ENCODE measurements around the gene LY6G6C. TPM values are rescaled to one million over a fixed set of nuclear protein-coding genes. Genes with fewer than 3 reads are reported as not detected.

The LY6G6C gene
- total RNA-seq, 1 donor from 2014 or later = not detected

DNA sequence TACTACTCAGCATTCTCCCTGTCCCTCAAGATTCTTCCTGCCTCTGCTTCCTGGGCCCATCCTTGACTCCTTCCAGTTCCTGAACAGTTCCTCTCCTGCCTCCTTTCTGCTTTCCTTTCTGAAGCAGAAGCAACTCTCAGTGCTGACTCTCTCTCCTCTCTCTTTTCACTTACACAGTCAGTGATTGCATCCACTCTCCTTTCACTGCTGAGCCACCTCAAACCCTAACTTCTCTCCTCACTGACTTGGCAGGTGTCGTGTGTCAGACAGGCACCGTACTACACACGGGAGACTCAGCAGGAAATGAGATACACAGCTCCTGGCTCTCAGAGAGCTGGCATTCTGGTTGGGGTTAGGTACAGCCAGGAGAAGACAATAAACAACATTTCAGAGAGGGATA is 24.0 kb downstream of the LY6G6C start:
- no peak for DNase-seq (ENCODE audit: low spot score in 2 of 2)
- H3K4me1 ChIP-seq = peaks cover 13 to 14% of the 10 kb centered on the region in 2 donors
- no peak overlapping the region for H3K27ac ChIP-seq
- H3K36me3 ChIP-seq = peaks cover 44 to 63% of the 10 kb centered on the region in 2 donors
- intact Hi-C loops (cut with DNase I) = no loop called here
- H3K27me3 ChIP-seq = no peaks in the 10 kb centered on the region
- H3K9me3 ChIP-seq = no peaks in the 10 kb centered on the region
- H3K4me3 ChIP-seq = no peak overlapping the region
- TF ChIP-seq CTCF (IDR thresholded peaks at IDR 0.05) = no peak

GRCh38 chr6:31693535-31693934 is 28.0 kb downstream of the LY6G6C start:
- DNase-seq (ENCODE audit: low spot score in 2 of 2) = no peak
- H3K9me3 ChIP-seq = no peaks in the 10 kb centered on the region
- H3K4me3 ChIP-seq = no peak overlapping the region
- H3K27me3 ChIP-seq = no peaks in the 10 kb centered on the region
- H3K36me3 ChIP-seq = peaks cover 71 to 84% of the 10 kb centered on the region in 2 donors
- intact Hi-C loops (cut with DNase I) = no loop called here
- no peak for TF ChIP-seq CTCF (IDR thresholded peaks at IDR 0.05)
- H3K4me1 ChIP-seq = no peaks in the 10 kb centered on the region
- no peak overlapping the region for H3K27ac ChIP-seq

GRCh38 chr6:31692886-31693285 is 28.7 kb downstream of the LY6G6C start:
- no peak for DNase-seq (ENCODE audit: low spot score in 2 of 2)
- no peaks in the 10 kb centered on the region for H3K27me3 ChIP-seq
- H3K4me1 ChIP-seq = no peaks in the 10 kb centered on the region
- intact Hi-C loops (cut with DNase I) = no loop called here
- H3K36me3 ChIP-seq = peaks cover 77 to 88% of the 10 kb centered on the region in 2 donors
- H3K4me3 ChIP-seq = no peak overlapping the region
- H3K27ac ChIP-seq = no peak overlapping the region
- no peak for TF ChIP-seq CTCF (IDR thresholded peaks at IDR 0.05)
- no peaks in the 10 kb centered on the region for H3K9me3 ChIP-seq

DNA sequence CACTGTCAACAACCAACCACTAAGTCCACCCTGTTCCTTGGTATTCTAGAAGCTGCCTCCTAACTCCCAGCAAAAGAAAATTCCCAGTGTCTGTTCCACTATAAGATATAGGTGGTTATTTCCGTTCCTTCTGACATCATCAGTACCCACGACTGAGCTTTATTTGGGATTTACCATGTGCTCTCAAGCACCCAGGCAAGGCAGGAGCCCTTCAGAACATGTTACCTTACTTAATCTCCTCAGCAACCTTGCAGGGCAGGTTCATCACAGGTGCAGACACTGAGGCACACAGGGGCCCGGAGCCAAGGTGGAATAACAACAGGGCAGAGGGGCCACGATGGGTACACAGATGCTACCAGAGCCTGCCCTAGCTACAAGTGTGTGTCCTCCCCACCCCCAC is 29.2 kb downstream of the LY6G6C start:
- Histone ChIP-seq H3K9me3 (no peaks in the 10 kb centered on the region), H3K27me3 (no peaks in the 10 kb centered on the region), H3K4me3 (no peak overlapping the region), H3K36me3 (peaks cover 82 to 94% of the 10 kb centered on the region in 2 donors), H3K27ac (no peak overlapping the region), H3K4me1 (no peaks in the 10 kb centered on the region)
- no peak for DNase-seq (ENCODE audit: low spot score in 2 of 2)
- TF ChIP-seq CTCF (IDR thresholded peaks at IDR 0.05) = no peak
- intact Hi-C loops (cut with DNase I) = no loop called here

DNA sequence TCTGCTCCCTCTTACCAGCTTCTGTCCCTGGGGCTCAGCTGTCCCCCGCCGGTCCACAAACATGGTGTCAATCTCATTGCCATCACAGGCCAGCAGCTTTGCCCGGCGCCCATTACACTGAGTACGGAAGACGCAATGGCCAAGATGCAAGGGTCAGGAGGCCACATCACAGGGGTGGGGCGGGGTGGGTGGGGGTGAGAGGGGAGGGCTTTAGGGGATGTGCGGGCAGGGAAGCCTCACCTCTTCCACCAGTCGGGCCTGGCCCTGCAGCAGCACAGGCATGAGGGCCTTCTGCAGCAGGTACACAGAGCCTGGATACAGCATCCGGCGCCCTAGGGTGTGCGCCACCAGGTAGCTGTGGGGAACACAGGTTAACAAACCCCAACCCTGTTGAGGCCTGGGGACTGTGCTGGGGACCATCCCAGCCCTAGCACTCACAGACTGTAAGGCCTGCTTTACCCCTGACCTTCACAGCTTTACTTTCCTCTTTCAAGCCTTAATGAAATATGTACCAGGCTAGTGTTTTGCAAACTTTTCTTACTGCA is 29.9 kb downstream of the LY6G6C start:
- intact Hi-C loops (cut with DNase I) = no loop called here
- H3K36me3 ChIP-seq = peaks cover 83 to 97% of the 10 kb centered on the region in 2 donors
- H3K4me1 ChIP-seq = no peaks in the 10 kb centered on the region
- H3K27me3 ChIP-seq = no peaks in the 10 kb centered on the region
- no peak overlapping the region for H3K4me3 ChIP-seq
- no peak overlapping the region for H3K27ac ChIP-seq
- no peaks in the 10 kb centered on the region for H3K9me3 ChIP-seq
- DNase-seq (ENCODE audit: low spot score in 2 of 2) = no peak
- no peak for TF ChIP-seq CTCF (IDR thresholded peaks at IDR 0.05)

DNA sequence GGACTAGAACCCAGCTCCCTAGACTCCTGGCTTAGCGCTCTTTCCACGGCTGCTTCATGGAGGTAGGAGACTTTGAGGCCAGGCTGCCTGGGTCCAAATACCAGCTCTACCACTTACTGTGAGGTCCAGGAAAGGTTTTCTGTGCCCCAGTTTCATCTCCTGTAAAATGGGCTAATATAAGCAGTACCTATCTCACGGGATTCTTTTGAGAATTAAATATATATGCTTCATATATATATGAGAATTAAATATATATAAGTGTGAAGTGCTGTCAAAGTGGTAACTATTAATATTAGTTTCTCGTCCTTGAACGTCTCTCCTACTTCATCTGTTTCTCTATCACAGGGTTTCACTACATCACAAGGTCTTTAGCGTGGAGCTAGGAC is 30.5 kb downstream of the LY6G6C start:
- Histone ChIP-seq H3K9me3 (no peaks in the 10 kb centered on the region), H3K36me3 (peaks cover 77 to 97% of the 10 kb centered on the region in 2 donors), H3K27ac (no peak overlapping the region), H3K4me1 (no peaks in the 10 kb centered on the region), H3K27me3 (no peaks in the 10 kb centered on the region), H3K4me3 (no peak overlapping the region)
- no peak for DNase-seq (ENCODE audit: low spot score in 2 of 2)
- intact Hi-C loops (cut with DNase I) = no loop called here
- no peak for TF ChIP-seq CTCF (IDR thresholded peaks at IDR 0.05)
